Activated CD8-positive, alpha-beta memory T cell treated with anti-CD3 and anti-CD28 coated beads, Interleukin-2, amount 10 ng/mL, durations not matched to agents 7 days and 5 days (primary cell): ENCODE measurements around the gene ANKRD35. TPM values are rescaled to one million over a fixed set of nuclear protein-coding genes. Genes with fewer than 3 reads are reported as not detected.
"Not testable (repeated sequence)": the region's sequence is repeated elsewhere in the genome, so short reads cannot be mapped to it uniquely, and the experiment has no call there.

Experiments
- ATAC-seq: fragments of 150-1000 bp; cut with Tn5 transposase; one replicate; pipeline ENCODE4 v1.10.0; 2021; ENCODE audit warnings: moderate library complexity
- CTCF ChIA-PET: fragments of 350-600 bp; sonication (Branson Sonifier 250); formaldehyde crosslinking; loops from one replicate; lab custom pipeline; 2021; ENCODE audit warnings: antibody characterized with exemption; lab: Charles Lee
- DNase-seq: peaks from one replicate; pipeline ENCODE4 v3.0.0-alpha.2; 2020
- H3K27ac Mint-ChIP-seq: one replicate; pipeline ENCODE4 v1.8.0; 2021; ENCODE audit warnings: mild to moderate bottlenecking, mixed read lengths
- H3K27me3 Mint-ChIP-seq: one replicate; pipeline ENCODE4 v1.8.0; 2021; ENCODE audit warnings: mixed read lengths
- H3K36me3 Mint-ChIP-seq: one replicate; pipeline ENCODE4 v1.8.0; 2021; ENCODE audit warnings: mild to moderate bottlenecking, mixed read lengths
- H3K4me1 Mint-ChIP-seq: one replicate; pipeline ENCODE4 v1.8.0; 2021; ENCODE audit warnings: mixed read lengths
- H3K4me3 Mint-ChIP-seq: one replicate; pipeline ENCODE4 v1.8.0; 2021; ENCODE audit warnings: mild to moderate bottlenecking, moderate library complexity, mixed read lengths
- H3K9me3 Mint-ChIP-seq: one replicate; pipeline ENCODE4 v1.8.0; 2022; ENCODE audit warnings: low read depth, mixed read lengths
- total RNA-seq, 2 experiments: library from RNA; stranded (reverse); gene quantifications; one replicate each; pipeline ENCODE4 v1.2.3, GENCODE V29; 2021

ANKRD35 gene
- total RNA-seq, 2 experiments from 2014 or later, result 1.1 to 1.4 TPM

- Mint-ChIP-seq H3K4me1 (peaks cover 9% of the 10 kb centered on the region), H3K27me3 (no peaks in the 10 kb centered on the region), H3K27ac (no peak overlapping the region), H3K9me3 (no peaks in the 10 kb centered on the region), H3K36me3 (peaks cover 29% of the 10 kb centered on the region), H3K4me3 (no peak overlapping the region)
- DNase-seq, result no peak
- no peak for ATAC-seq
- CTCF ChIA-PET, result interaction anchor here (2.8 to 9.9 kb wide), 6 partner anchors 17 to 191 kb away, joined by 18 to 229 read pairs (median 126); partner anchors contain the start of genes ITGA10, PEX11B, PIAS3 and POLR3C
These were observed 42.6 kb downstream of the ANKRD35 start for GRCh38 chr1:145843031-145843430.

- Mint-ChIP-seq H3K4me3 (no peak overlapping the region), H3K9me3 (no peaks in the 10 kb centered on the region), H3K4me1 (no peaks in the 10 kb centered on the region), H3K27me3 (no peaks in the 10 kb centered on the region), H3K27ac (no peak overlapping the region), H3K36me3 (peaks cover 59% of the 10 kb centered on the region)
- CTCF ChIA-PET, result interaction anchor here (0.9 to 6.6 kb wide), 3 partner anchors 8 to 13 kb away, joined by 3 to 61 read pairs (median 3); partner anchors contain the start of gene NUDT17
- DNase-seq (no peak), ATAC-seq (no peak)
These were observed 48.0 kb downstream of the ANKRD35 start for GRCh38 chr1:145837656-145838055.

DNA sequence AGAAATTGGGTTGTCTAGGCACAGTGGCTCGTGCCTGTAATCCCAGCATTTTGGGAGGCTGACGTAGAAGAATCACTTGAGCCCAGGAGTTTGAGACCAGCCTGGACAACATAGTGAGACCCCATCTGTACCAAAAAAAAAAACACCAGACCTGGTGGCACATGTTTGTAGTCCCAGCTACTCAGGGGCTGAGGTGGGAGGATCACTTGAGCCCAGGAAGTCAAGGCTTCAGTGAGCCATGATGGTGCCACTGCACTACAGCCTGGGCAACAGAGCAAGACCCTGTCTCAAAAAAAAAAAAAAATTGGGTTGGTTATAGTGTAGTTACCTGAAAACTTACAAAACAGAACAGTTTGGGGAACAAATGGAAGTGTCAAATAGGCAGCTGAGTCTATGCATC is 54.9 kb downstream of the ANKRD35 start:
- Mint-ChIP-seq H3K36me3 (peaks cover 64% of the 10 kb centered on the region), H3K4me1 (peaks cover 23% of the 10 kb centered on the region)
- H3K27ac Mint-ChIP-seq, H3K9me3 Mint-ChIP-seq, H3K27me3 Mint-ChIP-seq, ATAC-seq, DNase-seq, H3K4me3 Mint-ChIP-seq: not testable (repeated sequence)
- CTCF ChIA-PET, result interaction anchor here (0.7 to 2.0 kb wide), 3 partner anchors 15 to 57 kb away, joined by 3 to 8 read pairs (median 4); partner anchors contain the start of gene NUDT17

DNA sequence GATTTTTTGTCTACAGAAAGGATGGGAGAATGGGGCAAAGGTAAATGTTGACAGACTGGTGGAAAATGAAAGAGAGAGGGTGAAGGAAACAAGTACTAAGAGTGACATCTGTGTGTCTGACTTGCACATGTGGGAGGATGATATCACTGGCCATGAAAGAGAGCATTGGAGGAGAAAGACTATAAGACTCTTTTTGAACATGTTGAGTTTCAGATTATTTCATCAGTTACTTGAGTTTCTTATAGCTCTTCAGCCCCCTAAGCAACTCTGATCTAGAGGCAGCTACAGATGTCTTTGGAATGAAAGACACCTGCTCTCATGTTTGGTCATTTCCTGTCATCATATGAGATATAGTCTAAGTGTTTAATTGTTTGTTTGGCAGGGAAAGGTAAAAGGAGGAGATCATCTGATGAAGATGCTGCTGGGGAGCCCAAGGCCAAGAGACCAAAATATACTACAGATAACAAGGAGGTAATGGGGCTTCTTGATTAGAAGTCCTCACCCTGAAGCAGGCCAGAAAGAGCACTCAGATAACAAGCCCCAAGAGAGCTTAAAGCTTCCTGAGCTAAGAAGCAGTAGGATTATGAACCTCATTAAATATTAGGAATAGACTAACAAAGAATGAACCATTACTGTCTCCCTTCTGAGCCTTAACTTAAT is 57.2 kb downstream of the ANKRD35 start:
- no peak for DNase-seq
- H3K36me3 Mint-ChIP-seq, result peaks cover 59% of the 10 kb centered on the region
- H3K4me1 Mint-ChIP-seq, result peaks cover 32% of the 10 kb centered on the region
- ATAC-seq, result no peak
- no peaks in the 10 kb centered on the region for H3K27me3 Mint-ChIP-seq
- peak overlapping the region; percentile 22 for H3K27ac Mint-ChIP-seq
- no peak overlapping the region for H3K4me3 Mint-ChIP-seq
- CTCF ChIA-PET, result interaction anchor here (6.3 kb wide), 1 partner anchor 17 kb away, joined by 83 read pairs; the partner anchor contains the start of gene NUDT17
- H3K9me3 Mint-ChIP-seq, result no peaks in the 10 kb centered on the region

DNA sequence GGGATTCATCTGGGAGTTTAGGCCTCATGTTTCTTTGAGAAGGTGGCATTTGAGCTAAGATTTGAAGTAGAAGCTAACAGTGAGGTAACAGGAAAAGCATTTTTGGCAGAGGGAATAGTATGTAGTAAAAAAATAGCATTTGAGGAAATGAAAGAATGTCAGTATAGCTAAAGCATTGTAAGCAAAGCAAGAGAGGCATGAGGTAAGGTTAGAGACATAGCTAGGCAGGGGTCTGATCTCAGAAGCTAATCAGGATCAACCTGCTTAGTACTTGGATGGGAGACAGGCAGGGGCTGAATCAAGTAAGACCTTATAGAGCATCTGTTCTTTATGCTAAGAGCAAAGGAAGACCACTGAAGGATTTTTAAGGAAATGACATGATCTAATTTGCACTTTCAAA is 57.7 kb downstream of the ANKRD35 start:
- Mint-ChIP-seq H3K9me3 (no peaks in the 10 kb centered on the region), H3K4me1 (peaks cover 32% of the 10 kb centered on the region), H3K27ac (peak overlapping the region; percentile 22), H3K36me3 (peaks cover 54% of the 10 kb centered on the region), H3K27me3 (peaks cover 2% of the 10 kb centered on the region), H3K4me3 (no peak overlapping the region)
- CTCF ChIA-PET, result interaction anchor here (6.3 kb wide), 1 partner anchor 17 kb away, joined by 83 read pairs; the partner anchor contains the start of gene NUDT17
- no peak for ATAC-seq
- no peak for DNase-seq

DNA sequence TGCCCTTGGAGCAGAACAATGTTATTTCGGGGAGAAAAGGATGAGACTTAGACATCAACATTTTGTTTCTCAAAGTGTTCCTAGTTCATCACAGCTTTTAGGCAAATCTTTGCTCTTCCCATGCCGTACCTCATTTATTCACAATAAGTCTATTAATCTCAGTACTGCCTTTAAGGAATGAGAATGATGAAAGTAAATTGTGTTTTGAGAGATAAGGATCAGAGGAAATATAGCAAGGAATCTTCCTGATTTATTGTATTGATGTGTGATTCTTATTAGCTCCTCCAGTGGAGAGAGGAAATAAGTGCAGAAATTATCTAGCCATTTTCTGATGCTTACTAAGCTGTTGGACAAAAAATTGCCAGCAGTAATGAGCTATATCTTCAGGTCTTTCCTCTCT is 59.6 kb downstream of the ANKRD35 start:
- H3K4me3 Mint-ChIP-seq, result peak overlapping the region; percentile 97
- H3K4me1 Mint-ChIP-seq, result peaks cover 34% of the 10 kb centered on the region
- peaks cover 2% of the 10 kb centered on the region for H3K27me3 Mint-ChIP-seq
- CTCF ChIA-PET, result interaction anchor here (0.8 to 6.3 kb wide), 7 partner anchors 9 to 181 kb away, joined by 3 to 83 read pairs (median 4); partner anchors contain the start of genes NUDT17 and RBM8A
- H3K36me3 Mint-ChIP-seq, result peaks cover 45% of the 10 kb centered on the region
- no peaks in the 10 kb centered on the region for H3K9me3 Mint-ChIP-seq
- H3K27ac Mint-ChIP-seq, result peak overlapping the region; percentile 65
- no peak for DNase-seq
- ATAC-seq, result no peak

DNA sequence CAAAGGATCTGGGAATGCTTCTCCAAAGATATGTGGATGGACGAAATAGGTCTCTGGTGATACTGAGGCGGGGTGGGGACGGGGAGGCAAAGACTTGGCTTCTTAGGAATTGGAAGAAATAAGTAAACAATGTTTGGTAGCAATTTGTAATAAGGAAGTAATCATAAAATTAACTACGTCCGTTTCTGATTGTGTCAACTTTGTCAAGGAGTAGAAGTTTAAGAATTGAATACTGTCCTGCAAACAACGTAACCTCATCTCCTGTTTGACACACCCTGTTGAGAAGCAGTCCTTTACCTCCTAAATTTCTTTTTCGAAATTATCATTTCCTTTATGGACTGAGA is 61.2 kb downstream of the ANKRD35 start:
- ATAC-seq (no peak), DNase-seq (no peak)
- Mint-ChIP-seq H3K27ac (peak overlapping the region; percentile 91), H3K4me1 (peaks cover 34% of the 10 kb centered on the region), H3K36me3 (peaks cover 32% of the 10 kb centered on the region), H3K9me3 (no peaks in the 10 kb centered on the region), H3K27me3 (peaks cover 2% of the 10 kb centered on the region), H3K4me3 (peak overlapping the region; percentile 97)
- CTCF ChIA-PET, result interaction anchor here (0.7 to 6.3 kb wide), 4 partner anchors 14 to 85 kb away, joined by 3 to 83 read pairs (median 4); partner anchors contain the start of genes ITGA10 and NUDT17

DNA sequence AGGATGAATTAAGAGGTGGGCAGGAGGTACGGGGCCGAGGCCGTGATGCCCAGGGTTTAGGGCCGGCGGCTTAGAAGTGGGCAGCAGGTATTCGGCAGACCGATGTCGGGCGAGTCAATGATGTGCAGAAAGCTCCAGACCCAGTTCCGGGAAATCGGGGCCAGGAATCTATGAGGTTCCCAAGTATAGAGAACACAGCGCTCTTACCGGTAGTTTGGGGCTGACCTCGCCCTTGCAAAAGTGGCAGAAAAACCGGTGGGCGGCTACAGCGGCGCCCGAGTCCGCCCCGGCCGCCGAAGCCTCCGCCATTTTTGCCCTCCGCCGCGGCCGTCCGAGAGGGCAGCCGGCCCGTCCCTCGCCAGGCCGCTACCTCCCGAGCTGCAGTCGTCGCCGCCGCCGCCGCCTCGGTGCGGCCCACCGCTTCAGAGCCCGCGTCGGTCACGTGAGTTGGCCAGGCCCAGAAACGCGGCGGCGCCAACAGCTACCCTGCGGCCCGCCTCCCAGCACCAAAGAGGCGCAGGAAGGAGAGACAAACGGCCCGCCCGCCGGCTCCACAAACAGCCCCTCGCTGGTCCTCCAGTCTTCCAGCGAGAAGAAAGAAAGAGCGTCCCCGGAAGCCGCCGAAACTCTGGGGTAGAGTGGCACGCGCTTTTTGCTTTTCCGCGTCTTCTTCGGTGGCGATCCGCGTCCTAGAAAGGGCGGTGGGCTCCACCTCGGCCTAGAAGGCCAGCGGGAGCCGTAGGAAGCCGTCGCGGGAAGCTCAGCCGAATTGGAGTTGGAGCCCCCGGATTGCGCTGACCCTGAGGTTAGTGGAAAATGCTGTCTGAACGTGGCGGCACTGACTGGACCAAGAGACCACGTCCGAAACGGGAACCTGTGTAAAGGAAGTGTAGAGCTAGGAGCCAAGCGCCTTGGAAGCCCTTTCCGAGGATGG is 61.8 kb downstream of the ANKRD35 start, which contains the start of the genes POLR3C and RNF115:
POLR3C (plus strand) TSS at position 636 of the 934 bp plus-strand sequence. CDS start 1,577 bp downstream, outside the sequence.
RNF115 (minus strand) TSS at position 531 of the 934 bp plus-strand sequence; CDS start at position 309, 222 bp downstream.
- peaks cover 29% of the 10 kb centered on the region for H3K36me3 Mint-ChIP-seq
- no peaks in the 10 kb centered on the region for H3K9me3 Mint-ChIP-seq
- H3K27ac Mint-ChIP-seq, result peak within 1 kb of the TSS; percentile 91
- DNase-seq (peak; percentile 94), ATAC-seq (peak; percentile 93)
- peaks cover 37% of the 10 kb centered on the region for H3K4me1 Mint-ChIP-seq
- H3K4me3 Mint-ChIP-seq, result peak within 1 kb of the TSS; percentile 97
- CTCF ChIA-PET, result interaction anchor here (1.6 to 6.3 kb wide), 2 partner anchors 18 to 21 kb away, joined by 4 to 83 read pairs; partner anchors contain the start of gene NUDT17
- H3K27me3 Mint-ChIP-seq, result peaks cover 2% of the 10 kb centered on the region

DNA sequence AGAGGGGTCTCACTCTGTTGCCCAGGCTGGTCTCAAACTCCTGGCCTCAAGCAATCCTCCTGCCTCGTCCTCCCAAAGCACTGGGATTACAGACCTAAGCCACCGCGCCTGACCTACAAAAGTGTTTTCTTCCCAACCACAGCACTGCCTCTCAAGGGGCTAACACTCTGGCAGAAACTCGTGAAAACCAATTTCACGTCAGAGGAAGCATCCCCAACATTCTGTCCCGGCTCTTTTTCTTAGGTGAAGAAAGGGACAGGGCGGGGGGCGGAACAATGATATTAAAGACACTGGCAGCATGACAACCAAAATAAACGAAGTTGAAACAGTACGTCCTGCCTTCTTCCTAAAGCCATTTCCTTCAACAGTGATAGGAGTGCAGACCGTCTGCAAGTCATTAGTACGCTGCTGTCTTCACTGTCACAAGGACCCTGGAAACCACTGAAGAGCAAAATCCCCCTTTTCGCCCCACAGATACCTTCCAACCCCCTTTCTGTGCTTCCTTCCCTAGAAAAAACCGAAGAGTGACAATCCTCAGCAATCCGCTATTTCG is 62.8 kb downstream of the ANKRD35 start:
- ATAC-seq, H3K27ac Mint-ChIP-seq, DNase-seq, H3K9me3 Mint-ChIP-seq, H3K27me3 Mint-ChIP-seq, H3K4me3 Mint-ChIP-seq: not testable (repeated sequence)
- peaks cover 31% of the 10 kb centered on the region for H3K4me1 Mint-ChIP-seq
- peaks cover 22% of the 10 kb centered on the region for H3K36me3 Mint-ChIP-seq
- CTCF ChIA-PET, result interaction anchor here (6.3 kb wide), 1 partner anchor 22 kb away, joined by 83 read pairs; the partner anchor contains the start of gene NUDT17

- H3K27me3 Mint-ChIP-seq, H3K36me3 Mint-ChIP-seq, CTCF ChIA-PET, H3K4me3 Mint-ChIP-seq, DNase-seq, H3K27ac Mint-ChIP-seq, H3K4me1 Mint-ChIP-seq, H3K9me3 Mint-ChIP-seq: not testable (repeated sequence)
- ATAC-seq, result peak; percentile 65
These were observed 67.6 kb downstream of the ANKRD35 start for GRCh38 chr1:145818095-145818494.
